Mesenchymal stem cell (in vitro differentiated cells and primary cell): Measurements from ENCODE around the gene MXD4.

Source experiments
- DNase-seq: peaks from one replicate; pipeline ENCODE4 v3.0.0-alpha.2; 2013
- H2AFZ ChIP-seq: one replicate; pipeline ENCODE4 v1.6.1; 2013; ENCODE audit warnings: low read depth, mild to moderate bottlenecking, control low read depth, inconsistent platforms, low read length, moderate library complexity
- H2AK5ac ChIP-seq: 2 replicates; pipeline ENCODE4 v1.6.1; 2013; ENCODE audit warnings: low read length, moderate library complexity, mild to moderate bottlenecking, inconsistent platforms; ENCODE audit not compliant: severe bottlenecking
- H2BK120ac ChIP-seq: one replicate; pipeline ENCODE4 v1.6.1; 2013; ENCODE audit warnings: low read depth, mild to moderate bottlenecking, inconsistent platforms, low read length, moderate library complexity
- H2BK12ac ChIP-seq, 2 experiments: one replicate each; pipeline ENCODE4 v1.6.1; 2013; ENCODE audit warnings: inconsistent platforms in 2 of 2, low read length in 2 of 2, mild to moderate bottlenecking in 2 of 2, moderate library complexity in 2 of 2, control low read depth in 1 of 2
- H2BK15ac ChIP-seq: one replicate; pipeline ENCODE4 v1.6.1; 2013; ENCODE audit warnings: mild to moderate bottlenecking, low read depth, inconsistent platforms; ENCODE audit not compliant: poor library complexity, severe bottlenecking
- H2BK5ac ChIP-seq: 2 replicates; pipeline ENCODE4 v1.6.1; 2013; ENCODE audit warnings: low read depth, mild to moderate bottlenecking, low read length, control low read depth, inconsistent platforms; ENCODE audit not compliant: poor library complexity, severe bottlenecking
- H3K14ac ChIP-seq, 2 experiments: one replicate each; pipeline ENCODE4 v1.6.1; 2013; ENCODE audit warnings: inconsistent platforms in 2 of 2, low read length in 2 of 2, control low read depth in 1 of 2, mild to moderate bottlenecking in 1 of 2, moderate library complexity in 1 of 2
- H3K18ac ChIP-seq, 2 experiments: one replicate each; pipeline ENCODE4 v1.6.1; 2013; ENCODE audit warnings: inconsistent platforms in 2 of 2, low read length in 2 of 2, control low read depth in 1 of 2, low read depth in 1 of 2, mild to moderate bottlenecking in 1 of 2
- H3K23ac ChIP-seq, 2 experiments: one replicate each; pipeline ENCODE4 v1.6.1; 2013; ENCODE audit warnings: inconsistent platforms in 2 of 2, low read length in 2 of 2, mild to moderate bottlenecking in 2 of 2, moderate library complexity in 2 of 2, control low read depth in 1 of 2
- H3K27ac ChIP-seq: 2 replicates; pipeline ENCODE4 v1.5.1; 2013; ENCODE audit warnings: mild to moderate bottlenecking, moderate library complexity, low read length, control low read depth, inconsistent platforms; ENCODE audit not compliant: poor library complexity, severe bottlenecking
- H3K27me3 ChIP-seq, 2 experiments: 2 replicates each; pipeline versions ENCODE4 v1.6.1 to v1.7.0; 2013; ENCODE audit warnings: low read length in 2 of 2, mild to moderate bottlenecking in 2 of 2, moderate library complexity in 2 of 2, control low read depth in 1 of 2, inconsistent platforms in 1 of 2; ENCODE audit not compliant: control insufficient read depth in 1 of 2, insufficient read depth in 1 of 2
- H3K36me3 ChIP-seq, 2 experiments: 2 replicates each; pipeline versions ENCODE4 v1.6.1 to v1.7.0; 2013; ENCODE audit warnings: low read length in 2 of 2, control low read depth in 1 of 2, inconsistent platforms in 1 of 2, low read depth in 1 of 2, mild to moderate bottlenecking in 1 of 2; ENCODE audit not compliant: insufficient read depth in 2 of 2, control insufficient read depth in 1 of 2
- H3K4ac ChIP-seq, 2 experiments: one replicate each; pipeline ENCODE4 v1.6.1; 2013; ENCODE audit warnings: inconsistent platforms in 2 of 2, low read length in 2 of 2, mild to moderate bottlenecking in 2 of 2, moderate library complexity in 2 of 2, control low read depth in 1 of 2, low read depth in 1 of 2
- H3K4me1 ChIP-seq: 2 replicates; pipeline ENCODE4 v1.6.1; 2013; ENCODE audit warnings: low read depth, low read length, control low read depth; ENCODE audit not compliant: control insufficient read depth, insufficient read depth
- H3K4me2 ChIP-seq: 2 replicates; pipeline ENCODE4 v1.6.1; 2013; ENCODE audit warnings: low read length, mild to moderate bottlenecking, inconsistent platforms; ENCODE audit not compliant: poor library complexity, severe bottlenecking
- H3K4me3 ChIP-seq, 2 experiments: 2 replicates each; pipeline versions ENCODE4 v1.5.1 to v1.7.0; 2013; ENCODE audit warnings: low read length in 2 of 2, mild to moderate bottlenecking in 2 of 2, control low read depth in 1 of 2, low read depth in 1 of 2; ENCODE audit not compliant: insufficient read depth in 1 of 2
- H3K79me1 ChIP-seq: replicated peaks from 2 replicates; pipeline ENCODE4 v1.6.1; 2013; ENCODE audit warnings: mild to moderate bottlenecking, control low read depth, low read length, inconsistent platforms; ENCODE audit not compliant: poor library complexity, severe bottlenecking
- H3K9ac ChIP-seq: 2 replicates; pipeline ENCODE4 v1.7.0; 2013; ENCODE audit warnings: mild to moderate bottlenecking, low read length, moderate library complexity
- H3K9me3 ChIP-seq: 2 replicates; pipeline ENCODE4 v1.7.0; 2013; ENCODE audit warnings: mild to moderate bottlenecking, low read length; ENCODE audit not compliant: control insufficient read depth
- H4K8ac ChIP-seq: one replicate; pipeline ENCODE4 v1.6.1; 2013; ENCODE audit warnings: inconsistent platforms, mild to moderate bottlenecking, low read length, moderate library complexity
- H4K91ac ChIP-seq: one replicate; pipeline ENCODE4 v1.6.1; 2013; ENCODE audit warnings: mild to moderate bottlenecking, low read length, inconsistent platforms
- WGBS: methylation state at CpG from one replicate; pipeline ENCODE4 v1.1.7; 2013; ENCODE audit warnings: mixed read lengths; 5-methylcytosine and 5-hydroxymethylcytosine counted together

MXD4 gene

DNA sequence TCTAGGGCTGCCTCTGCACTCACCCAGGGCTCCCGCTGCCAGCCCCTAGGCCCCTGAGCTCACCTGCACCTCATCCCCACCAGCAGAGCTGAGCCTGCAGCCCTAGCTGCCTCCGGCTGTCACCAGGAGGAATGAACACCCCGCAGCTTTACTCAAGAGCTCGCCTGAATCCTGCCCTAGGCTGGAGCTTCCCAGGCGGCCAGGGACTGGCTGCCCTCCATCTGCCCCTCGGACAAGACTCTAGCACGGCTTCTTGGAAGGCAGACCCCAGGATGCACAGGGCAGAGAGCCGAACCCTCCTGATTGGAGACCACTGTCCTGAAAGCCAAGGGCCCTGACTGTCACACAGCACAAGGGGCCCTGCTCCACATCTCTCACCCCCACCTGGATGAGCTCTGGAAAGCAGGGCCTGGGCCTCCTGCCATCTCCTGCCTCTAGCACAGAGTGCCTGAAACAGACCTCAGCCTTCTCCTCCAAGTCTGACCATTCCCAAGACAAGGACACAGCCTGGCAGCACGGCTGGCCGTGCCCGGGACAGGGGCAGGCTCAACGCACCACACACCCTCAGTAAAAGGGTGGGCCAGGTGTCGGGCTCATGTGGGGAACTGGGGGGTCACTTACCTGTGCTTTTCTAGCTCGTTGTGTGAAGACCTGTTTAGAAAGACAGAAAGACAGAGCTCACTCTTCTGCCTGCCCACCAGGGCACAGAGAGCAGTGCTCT lies 4.4 kb downstream of the MXD4 start:
- H2BK5ac ChIP-seq, result no peak overlapping the region
- no peaks in the 10 kb centered on the region for H3K9me3 ChIP-seq
- peaks cover 38% of the 10 kb centered on the region for H3K79me1 ChIP-seq
- no peak for DNase-seq
- peaks cover 38 to 76% of the 10 kb centered on the region in 2 experiments for H3K36me3 ChIP-seq
- H4K8ac ChIP-seq, result no peak overlapping the region
- peak overlapping the region; percentile 55 for H4K91ac ChIP-seq
- no peak overlapping the region for H3K4ac ChIP-seq
- H3K14ac ChIP-seq, result no peak overlapping the region
- no peak overlapping the region for H2AFZ ChIP-seq
- no peak overlapping the region for H2AK5ac ChIP-seq
- H3K4me2 ChIP-seq, result no peak overlapping the region
- peak overlapping the region in 1 of 2 experiments; percentile 31 for H3K4me3 ChIP-seq
- H2BK120ac ChIP-seq, result no peak overlapping the region
- H3K9ac ChIP-seq, result no peak overlapping the region
- no peak overlapping the region for H3K18ac ChIP-seq
- peaks cover 49% of the 10 kb centered on the region for H3K4me1 ChIP-seq
- no peak overlapping the region for H3K27ac ChIP-seq
- no peak overlapping the region for H2BK12ac ChIP-seq
- no peak overlapping the region for H2BK15ac ChIP-seq
- H3K27me3 ChIP-seq, result no peaks in the 10 kb centered on the region
- 92% methylated on average over 14 of the region's 14 CpGs for WGBS
- H3K23ac ChIP-seq, result peak overlapping the region in 1 of 2 experiments; percentile 4

DNA sequence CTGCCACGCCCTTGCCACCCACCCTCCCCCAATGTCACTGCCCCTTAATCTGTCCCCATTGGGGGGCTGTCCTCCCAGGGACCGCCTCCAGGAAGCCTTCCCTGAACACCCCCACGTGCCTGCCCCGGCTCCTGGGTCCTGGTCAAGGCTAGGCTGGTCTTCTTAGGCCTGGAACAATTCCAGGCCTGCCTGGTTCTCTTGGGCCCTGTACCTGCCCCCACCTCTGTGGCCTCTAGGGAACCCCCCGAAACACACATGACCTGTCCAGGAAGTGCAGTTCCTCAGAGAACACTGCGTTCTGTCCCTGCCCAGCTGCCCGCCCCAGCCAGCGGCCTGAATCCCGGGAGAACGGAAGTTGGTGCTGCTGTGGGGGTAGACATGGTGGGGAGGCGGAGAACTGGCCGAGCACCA lies 5.1 kb downstream of the MXD4 start:
- no peak overlapping the region for H3K9ac ChIP-seq
- H3K4me2 ChIP-seq, result no peak overlapping the region

DNA sequence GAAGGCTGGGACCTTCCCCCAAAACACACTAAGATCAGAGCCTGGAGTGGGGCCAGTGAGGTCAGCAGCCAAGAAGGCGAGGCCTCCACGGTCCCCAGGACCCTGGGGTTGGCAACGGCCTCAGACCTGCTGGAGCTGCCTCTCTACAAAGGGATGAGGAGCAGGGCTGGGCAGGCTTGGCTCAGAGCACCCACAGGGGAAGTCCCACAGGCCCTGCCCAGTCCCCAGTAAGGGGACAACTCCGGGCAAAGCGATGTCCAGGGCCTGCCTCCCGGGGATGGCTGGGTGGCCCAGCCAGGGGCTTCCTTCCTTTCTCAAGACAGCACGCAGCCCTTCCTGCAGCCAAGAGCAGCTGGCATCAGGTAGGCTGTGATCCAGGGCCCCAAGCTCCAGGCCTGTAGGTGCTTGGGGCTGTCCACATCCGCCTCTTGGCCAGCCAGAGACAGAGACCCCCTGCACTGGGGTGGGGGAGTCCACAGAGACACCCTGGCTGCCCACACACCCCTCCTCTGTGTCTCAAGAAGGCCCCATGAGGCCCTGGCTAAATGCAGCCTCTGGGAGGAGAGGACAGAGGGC lies 5.7 kb downstream of the MXD4 start:
- Histone ChIP-seq H3K9me3 (no peaks in the 10 kb centered on the region), H2BK5ac (no peak overlapping the region), H3K27ac (no peak overlapping the region), H4K91ac (no peak overlapping the region), H2AFZ (no peak overlapping the region), H2BK15ac (no peak overlapping the region), H3K4me2 (no peak overlapping the region), H3K4ac (no peak overlapping the region), H3K79me1 (peaks cover 49% of the 10 kb centered on the region), H3K4me3 (no peak overlapping the region), H2AK5ac (no peak overlapping the region), H2BK12ac (no peak overlapping the region), H3K4me1 (peaks cover 48% of the 10 kb centered on the region), H3K18ac (no peak overlapping the region), H3K27me3 (no peaks in the 10 kb centered on the region), H3K36me3 (peaks cover 46 to 89% of the 10 kb centered on the region in 2 experiments), H2BK120ac (no peak overlapping the region), H4K8ac (no peak overlapping the region), H3K23ac (no peak overlapping the region), H3K9ac (no peak overlapping the region), H3K14ac (no peak overlapping the region)
- WGBS, result 92% methylated on average over 8 of the region's 8 CpGs
- DNase-seq, result no peak

More for the DNA sequence above, 5.1 kb downstream of the MXD4 start:
- H3K23ac ChIP-seq, result no peak overlapping the region
- no peak overlapping the region for H3K27ac ChIP-seq
- no peak overlapping the region for H3K4me3 ChIP-seq
- H3K4ac ChIP-seq, result no peak overlapping the region
- H2BK15ac ChIP-seq, result no peak overlapping the region
- H3K4me1 ChIP-seq, result peaks cover 48% of the 10 kb centered on the region
- no peak overlapping the region for H3K14ac ChIP-seq
- no peaks in the 10 kb centered on the region for H3K27me3 ChIP-seq
- 85% methylated on average over 12 of the region's 12 CpGs for WGBS
- no peak overlapping the region for H2BK5ac ChIP-seq
- H4K91ac ChIP-seq, result no peak overlapping the region
- DNase-seq, result no peak
- H2AK5ac ChIP-seq, result no peak overlapping the region
- H3K79me1 ChIP-seq, result peaks cover 44% of the 10 kb centered on the region
- peaks cover 43 to 84% of the 10 kb centered on the region in 2 experiments for H3K36me3 ChIP-seq
- H3K9me3 ChIP-seq, result no peaks in the 10 kb centered on the region
- H3K18ac ChIP-seq, result no peak overlapping the region
- no peak overlapping the region for H2BK120ac ChIP-seq
- H4K8ac ChIP-seq, result no peak overlapping the region
- H2AFZ ChIP-seq, result no peak overlapping the region
- H2BK12ac ChIP-seq, result no peak overlapping the region

DNA sequence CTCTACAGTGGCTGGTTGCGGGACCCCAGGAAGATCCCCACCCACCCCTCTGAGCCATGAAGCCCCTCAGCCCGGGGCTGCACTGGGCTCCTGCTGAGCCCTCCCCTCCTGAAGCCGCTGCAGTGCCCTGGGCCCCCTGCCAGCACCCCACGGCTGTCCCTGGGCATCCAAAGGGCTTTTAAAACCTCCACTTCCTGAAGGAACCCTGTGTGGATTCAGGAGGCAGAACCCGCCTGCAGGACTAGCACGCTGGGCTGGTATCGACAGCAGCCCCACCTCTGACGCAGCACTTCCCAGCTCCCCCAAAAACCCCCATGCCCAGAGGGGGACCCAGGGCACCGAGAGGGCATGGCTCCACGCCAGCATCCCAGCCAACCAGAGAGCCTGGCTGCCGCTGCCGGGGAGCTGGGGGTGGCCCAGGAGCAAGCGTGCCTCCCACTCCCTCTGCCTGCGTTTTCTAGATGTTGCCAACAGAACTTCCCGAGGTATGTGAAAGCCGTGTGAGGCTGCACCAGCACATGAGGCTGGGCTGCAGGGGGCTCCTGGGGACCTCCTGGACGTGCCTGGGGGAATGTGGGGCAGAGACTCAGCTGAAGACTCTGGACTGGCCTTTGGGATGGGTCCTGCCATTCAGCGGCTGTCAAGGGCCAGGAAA lies 6.3 kb downstream of the MXD4 start:
- no peak overlapping the region for H3K18ac ChIP-seq
- H3K9me3 ChIP-seq, result no peaks in the 10 kb centered on the region
- H3K36me3 ChIP-seq, result peaks cover 49 to 95% of the 10 kb centered on the region in 2 experiments
- H3K27me3 ChIP-seq, result no peaks in the 10 kb centered on the region
- peaks cover 46% of the 10 kb centered on the region for H3K4me1 ChIP-seq
- H4K91ac ChIP-seq, result no peak overlapping the region
- H2BK5ac ChIP-seq, result no peak overlapping the region
- no peak overlapping the region for H3K23ac ChIP-seq
- DNase-seq, result no peak
- H4K8ac ChIP-seq, result no peak overlapping the region
- no peak overlapping the region for H3K4me2 ChIP-seq
- H3K9ac ChIP-seq, result no peak overlapping the region
- 89% methylated on average over 18 of the region's 18 CpGs for WGBS
- H2BK12ac ChIP-seq, result no peak overlapping the region
- H2BK120ac ChIP-seq, result no peak overlapping the region
- H2AFZ ChIP-seq, result no peak overlapping the region
- H3K4ac ChIP-seq, result no peak overlapping the region
- H3K14ac ChIP-seq, result no peak overlapping the region
- H2AK5ac ChIP-seq, result no peak overlapping the region
- peaks cover 53% of the 10 kb centered on the region for H3K79me1 ChIP-seq
- no peak overlapping the region for H3K27ac ChIP-seq
- no peak overlapping the region for H2BK15ac ChIP-seq
- H3K4me3 ChIP-seq, result no peak overlapping the region
